ENCODE data around the gene ACP1. TPM values are rescaled to one million over a fixed set of nuclear protein-coding genes. Genes with fewer than 3 reads are reported as not detected.

Gene ACP1
- total and polyA plus RNA-seq, 9 donors: 59.1 to 89.0 (median 70.8) TPM

- H3K36me3 ChIP-seq: no peaks in the 10 kb centered on the region
- no peak for TF ChIP-seq POLR2A (IDR thresholded peaks at IDR 0.05)
- no peak for TF ChIP-seq CTCF (IDR thresholded peaks at IDR 0.05)
- TF ChIP-seq EP300 (IDR thresholded peaks at IDR 0.05): no peak
- H3K4me3 ChIP-seq: no peak overlapping the region
- H3K4me1 ChIP-seq (ENCODE audit: insufficient read depth): no peaks in the 10 kb centered on the region
- H3K27me3 ChIP-seq: no peaks in the 10 kb centered on the region
- intact Hi-C loops (cut with DNase I): no loop called here
- no peaks in the 10 kb centered on the region for H3K9me3 ChIP-seq
- no peak for DNase-seq
- WGBS, 3 donors: 97 to 100% (median 99%) methylated on average over 2 of the region's 2 CpGs
- no peak overlapping the region for H3K27ac ChIP-seq
Observed at GRCh38 chr2:255195-255594, 9.6 kb upstream of the ACP1 start.

- H3K27me3 ChIP-seq: no peaks in the 10 kb centered on the region
- H3K9me3 ChIP-seq: no peaks in the 10 kb centered on the region
- TF ChIP-seq EP300 (IDR thresholded peaks at IDR 0.05): no peak
- TF ChIP-seq CTCF (IDR thresholded peaks at IDR 0.05): no peak
- TF ChIP-seq POLR2A (IDR thresholded peaks at IDR 0.05): no peak
- no peak overlapping the region for H3K27ac ChIP-seq
- 92 to 98% (median 97%) methylated on average over 3 of the region's 3 CpGs for WGBS, 3 donors
- H3K4me1 ChIP-seq (ENCODE audit: insufficient read depth): no peaks in the 10 kb centered on the region
- intact Hi-C loops (cut with DNase I): no loop called here
- no peaks in the 10 kb centered on the region for H3K36me3 ChIP-seq
- no peak overlapping the region for H3K4me3 ChIP-seq
- DNase-seq: no peak
Observed at GRCh38 chr2:256094-256493, 8.7 kb upstream of the ACP1 start.

GRCh38 chr2:257429-257828, 7.3 kb upstream of the ACP1 start:
- H3K4me1 ChIP-seq (ENCODE audit: insufficient read depth): no peaks in the 10 kb centered on the region
- H3K27me3 ChIP-seq: no peaks in the 10 kb centered on the region
- H3K36me3 ChIP-seq: no peaks in the 10 kb centered on the region
- H3K9me3 ChIP-seq: no peaks in the 10 kb centered on the region
- intact Hi-C loops (cut with DNase I): no loop called here
- 94 to 98% (median 95%) methylated on average over 3 of the region's 3 CpGs for WGBS, 3 donors
- H3K4me3 ChIP-seq: no peak overlapping the region
- TF ChIP-seq CTCF (IDR thresholded peaks at IDR 0.05) (no peak), EP300 (IDR thresholded peaks at IDR 0.05) (no peak), POLR2A (IDR thresholded peaks at IDR 0.05) (no peak)
- no peak for DNase-seq
- H3K27ac ChIP-seq: no peak overlapping the region

- DNase-seq: no peak
- WGBS, 3 donors: 93 to 98% (median 96%) methylated on average over 2 of the region's 2 CpGs
- H3K4me1 ChIP-seq (ENCODE audit: insufficient read depth): no peaks in the 10 kb centered on the region
- no peaks in the 10 kb centered on the region for H3K9me3 ChIP-seq
- H3K27me3 ChIP-seq: no peaks in the 10 kb centered on the region
- no peak overlapping the region for H3K4me3 ChIP-seq
- H3K27ac ChIP-seq: no peak overlapping the region
- no peak for TF ChIP-seq EP300 (IDR thresholded peaks at IDR 0.05)
- TF ChIP-seq CTCF (IDR thresholded peaks at IDR 0.05): no peak
- TF ChIP-seq POLR2A (IDR thresholded peaks at IDR 0.05): no peak
- no peaks in the 10 kb centered on the region for H3K36me3 ChIP-seq
- intact Hi-C loops (cut with DNase I): no loop called here
Observed at GRCh38 chr2:257842-258241, 6.9 kb upstream of the ACP1 start.

GRCh38 chr2:258933-259332, 5.8 kb upstream of the ACP1 start:
- Histone ChIP-seq H3K9me3 (no peaks in the 10 kb centered on the region), H3K27ac (no peak overlapping the region), H3K4me1 (ENCODE audit: insufficient read depth) (peaks cover 3% of the 10 kb centered on the region), H3K27me3 (no peaks in the 10 kb centered on the region), H3K4me3 (no peak overlapping the region), H3K36me3 (no peaks in the 10 kb centered on the region)
- TF ChIP-seq POLR2A (IDR thresholded peaks at IDR 0.05) (no peak), CTCF (IDR thresholded peaks at IDR 0.05) (no peak)
- no peak for DNase-seq
- intact Hi-C loops (cut with DNase I): no loop called here
- WGBS, 3 donors: 95 to 98% (median 96%) methylated on average over 3 of the region's 3 CpGs
